Omental fat pad (tissue), 4 donors: ENCODE data around the gene CEBPE. TPM values are rescaled to one million over a fixed set of nuclear protein-coding genes. Genes with fewer than 3 reads are reported as not detected.

ENCODE experiments used
- ATAC-seq: fragments of 150-250 bp; one replicate; pipeline ENCODE4 v1.9.1; 2016; ENCODE audit warnings: mild to moderate bottlenecking, moderate library complexity; ENCODE audit not compliant: low FRiP score
- DNase-seq: peaks from one replicate; pipeline ENCODE4 v3.0.0-alpha.2; 2019; ENCODE audit warnings: low spot score
- CTCF ChIP-seq, 3 donors: fragments of 450-650 bp; IDR thresholded peaks; one replicate each; pipeline ENCODE4 v1.5.1; 2016 to 2017; ENCODE audit warnings: antibody characterized with exemption in 3 of 3, mild to moderate bottlenecking in 3 of 3, moderate library complexity in 2 of 3
- total RNA-seq, 4 donors: library from RNA; depleted of rRNA; stranded (reverse); fragments of >200 nt; gene quantifications; one replicate each; pipeline ENCODE4 v1.1.0, GENCODE V29; 2016

Gene CEBPE
- total RNA-seq, 4 donors from 2014 or later: 0.36 to 2.7 (median 0.37) TPM; not detected in 1

- TF ChIP-seq CTCF (IDR thresholded peaks at IDR 0.05): no peak
- ATAC-seq: no peak
Measured at GRCh38 chr14:23101213-23101970, 17.7 kb downstream of the CEBPE start.

DNA sequence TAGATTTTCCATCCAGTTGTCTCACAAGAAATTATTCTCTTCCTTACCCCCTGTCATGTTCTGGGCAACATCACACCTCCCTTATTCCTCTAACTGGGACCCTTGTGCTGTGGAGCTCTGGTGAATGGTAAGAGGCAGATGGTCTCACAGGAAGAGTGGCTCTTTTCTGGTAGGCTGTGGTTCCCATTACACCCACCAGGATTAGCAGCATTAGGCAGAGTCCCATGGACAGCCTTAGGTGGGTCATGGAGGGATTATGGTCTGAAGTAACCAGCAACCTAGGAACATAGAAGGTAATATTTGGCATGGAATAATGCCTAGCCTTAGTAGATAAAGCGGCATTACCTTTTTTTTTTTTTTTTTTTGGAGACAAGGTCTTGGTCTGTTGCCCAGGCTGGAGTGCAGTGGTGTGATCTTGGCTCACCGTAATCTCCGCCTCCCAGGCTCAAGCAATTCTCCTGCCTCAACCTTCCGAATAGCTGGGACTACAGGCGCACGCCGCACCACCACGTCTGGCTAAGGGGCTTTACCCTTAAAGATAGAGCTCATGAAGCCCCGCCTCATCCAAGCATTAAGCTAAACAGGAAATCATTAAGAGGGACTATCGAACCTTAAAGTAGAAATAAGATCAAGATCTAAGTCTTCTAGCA, 19.7 kb downstream of the CEBPE start:
- DNase-seq: no peak
- ATAC-seq: no peak
- TF ChIP-seq CTCF (IDR thresholded peaks at IDR 0.05): no peak

More at GRCh38 chr14:23101213-23101970, 17.7 kb downstream of the CEBPE start:
- no peak for DNase-seq

GRCh38 chr14:23097786-23098185, 21.3 kb downstream of the CEBPE start:
- DNase-seq (no peak), ATAC-seq (no peak)
- no peak for TF ChIP-seq CTCF (IDR thresholded peaks at IDR 0.05)

GRCh38 chr14:23095196-23096108, 23.6 kb downstream of the CEBPE start, which contains the start of gene C14orf119:
C14orf119 (plus strand) TSS chr14:23095505; CDS start chr14:23097659, 2,154 bp downstream.
- DNase-seq (peak; percentile 100), ATAC-seq (peak; percentile 96)
- TF ChIP-seq CTCF (IDR thresholded peaks at IDR 0.05): no peak

DNA sequence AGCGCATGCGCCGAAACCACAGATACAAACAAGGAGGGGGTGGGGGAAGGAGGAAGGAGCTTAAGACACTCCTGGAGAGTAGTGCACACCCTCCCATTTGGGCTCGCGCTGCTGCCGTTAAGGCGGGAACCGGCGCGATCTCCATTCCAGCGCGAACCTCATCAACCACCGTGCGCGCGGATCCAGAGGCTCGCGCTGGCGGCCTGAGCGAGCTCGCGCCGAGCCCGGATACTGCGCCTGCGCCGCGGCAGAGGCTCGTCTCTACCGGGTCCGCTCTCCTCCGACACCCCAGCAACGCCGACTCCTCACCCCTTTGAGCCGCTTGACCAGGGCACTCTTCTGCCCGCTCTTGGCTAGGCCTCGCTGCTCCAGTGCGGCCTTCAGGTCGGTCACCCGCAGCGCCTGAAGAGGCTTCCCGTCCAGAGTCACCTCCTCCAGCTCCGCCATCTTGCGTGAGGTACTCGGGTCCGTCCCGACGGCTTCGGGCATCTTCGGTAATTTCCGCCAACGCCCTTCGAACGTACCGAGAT, 24.3 kb downstream of the CEBPE start, which contains the start of gene ACIN1:
Gene ACIN1, minus strand, starts transcription at position 471 of the 530 bp plus-strand sequence. Its CDS starts 24 bp downstream, at position 447.
- DNase-seq: peak; percentile 47
- no peak for TF ChIP-seq CTCF (IDR thresholded peaks at IDR 0.05)
- peak; percentile 80 for ATAC-seq

DNA sequence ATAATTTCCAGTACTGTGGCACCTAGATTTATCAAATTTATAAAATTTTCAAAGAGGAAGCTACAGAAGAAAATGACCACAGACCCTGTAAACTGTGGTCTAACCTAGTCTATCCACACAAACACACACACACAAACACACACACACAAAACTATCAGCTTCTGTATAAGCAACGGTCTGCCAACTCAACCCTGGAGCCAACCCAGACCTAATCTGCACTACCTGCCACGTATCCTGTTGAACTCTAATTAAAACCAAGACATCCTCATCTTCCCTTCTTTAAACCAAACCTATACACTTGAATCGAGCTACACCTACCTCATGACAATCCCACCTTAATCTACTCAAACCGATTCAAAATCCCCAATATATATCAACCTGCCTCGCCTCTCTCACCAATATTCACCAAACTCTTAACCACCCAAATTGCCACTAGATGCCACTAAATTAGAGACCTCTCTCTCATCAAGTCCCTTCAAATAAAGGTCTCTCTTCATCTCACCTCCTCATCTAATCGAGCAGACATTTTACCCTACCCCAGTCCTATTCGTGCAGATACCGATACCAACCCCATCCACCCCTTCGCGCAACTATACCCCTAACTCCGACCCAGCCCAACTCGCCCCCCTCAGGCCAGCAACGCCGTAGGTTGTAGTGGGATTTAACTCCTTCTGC, 24.9 kb downstream of the CEBPE start:
- no peak for DNase-seq
- no peak for ATAC-seq
- no peak for TF ChIP-seq CTCF (IDR thresholded peaks at IDR 0.05)
